SK-N-SH treated with all-trans-retinoic acid at 6 μM for 48 hours (cell line): ENCODE data around the gene OR5AN1.
"Not testable (repeated sequence)": the region's sequence is repeated elsewhere in the genome, so short reads cannot be mapped to it uniquely, and the experiment has no call there.

Source experiments
- ATAC-seq: fragments of 200-7000 bp; cut with Tn5 transposase; 3 replicates; pipeline ENCODE4 v1.9.1; 2020; ENCODE audit warnings: mild to moderate bottlenecking, moderate library complexity
- BACH2 ChIP-seq: fragments of 250-450 bp; sonication (Bioruptor Pico); IDR thresholded peaks from 2 replicates; pipeline ENCODE4 v1.9.0; 2021; ENCODE audit warnings: mild to moderate bottlenecking, borderline replicate concordance
- CSDC2 ChIP-seq: fragments of 250-450 bp; sonication (Bioruptor Pico); IDR thresholded peaks from 2 replicates; pipeline ENCODE4 v1.5.0; 2020; ENCODE audit warnings: mild to moderate bottlenecking, moderate library complexity
- GLIS3 ChIP-seq: fragments of 250-450 bp; sonication (Bioruptor Pico); IDR thresholded peaks from 2 replicates; pipeline ENCODE4 v1.5.0; 2020; ENCODE audit warnings: mild to moderate bottlenecking, moderate library complexity
- ISL1 ChIP-seq: fragments of 250-450 bp; sonication (Bioruptor Pico); IDR thresholded peaks from 2 replicates; pipeline ENCODE4 v2.1.2; 2022; ENCODE audit warnings: mild to moderate bottlenecking, moderate library complexity
- OSR1 ChIP-seq: fragments of 250-450 bp; sonication (Bioruptor Pico); IDR thresholded peaks from 2 replicates; pipeline ENCODE4 v1.8.0; 2022; ENCODE audit warnings: moderate library complexity, mild to moderate bottlenecking, inconsistent platforms
- PPARA ChIP-seq: fragments of 250-450 bp; sonication (Bioruptor Pico); IDR thresholded peaks from 2 replicates; pipeline ENCODE4 v1.5.0; 2020; ENCODE audit warnings: mild to moderate bottlenecking, borderline replicate concordance
- RARB ChIP-seq: fragments of 250-450 bp; sonication (Bioruptor Pico); IDR thresholded peaks from 2 replicates; pipeline ENCODE4 v1.8.0; 2021; ENCODE audit warnings: mild to moderate bottlenecking, moderate library complexity
- SNAI2 ChIP-seq: fragments of 250-450 bp; sonication (Bioruptor Pico); IDR thresholded peaks from 2 replicates; pipeline ENCODE4 v1.5.0; 2020; ENCODE audit warnings: mild to moderate bottlenecking, moderate library complexity
- TOX ChIP-seq: fragments of 250-450 bp; sonication (Bioruptor Pico); IDR thresholded peaks from 2 replicates; pipeline ENCODE4 v1.8.0; 2021; ENCODE audit warnings: mild to moderate bottlenecking, moderate library complexity, borderline replicate concordance
- ZC3H10 ChIP-seq: fragments of 250-450 bp; sonication (Bioruptor Pico); IDR thresholded peaks from 2 replicates; pipeline ENCODE4 v1.5.1; 2021; ENCODE audit warnings: mild to moderate bottlenecking, moderate library complexity
- ZFP3 ChIP-seq: fragments of 250-450 bp; sonication (Bioruptor Pico); IDR thresholded peaks from 2 replicates; pipeline ENCODE4 v1.5.0; 2020; ENCODE audit warnings: mild to moderate bottlenecking, moderate library complexity
- ZFP30 ChIP-seq: fragments of 450-650 bp; formaldehyde crosslinking; IDR thresholded peaks from 2 replicates; pipeline ENCODE4 v1.5.0; 2022; ENCODE audit warnings: mild to moderate bottlenecking, moderate library complexity
- ZNF565 ChIP-seq: fragments of 450-650 bp; formaldehyde crosslinking; conservative IDR thresholded peaks from 2 replicates; pipeline ENCODE4 v1.5.0; 2020; ENCODE audit warnings: low read depth, mild to moderate bottlenecking, moderate library complexity
- ZNF70 ChIP-seq: fragments of 450-650 bp; formaldehyde crosslinking; IDR thresholded peaks from 2 replicates; pipeline ENCODE4 v1.5.0; 2020; ENCODE audit warnings: mild to moderate bottlenecking, moderate library complexity
- ZNF8 ChIP-seq: fragments of 450-650 bp; formaldehyde crosslinking; IDR thresholded peaks from 2 replicates; pipeline ENCODE4 v1.5.0; 2020; ENCODE audit warnings: mild to moderate bottlenecking, moderate library complexity
- TF ChIP-seq, protein P1 (sequence below): fragments of 250-450 bp; sonication (Bioruptor Pico); IDR thresholded peaks from 2 replicates; pipeline ENCODE4 v1.8.0; 2020; ENCODE audit warnings: mild to moderate bottlenecking, moderate library complexity, borderline replicate concordance
- TF ChIP-seq, protein P2 (sequence below): fragments of 250-450 bp; sonication (Bioruptor Pico); IDR thresholded peaks from 2 replicates; pipeline ENCODE4 v1.5.1; 2021; ENCODE audit warnings: mild to moderate bottlenecking, moderate library complexity
- TF ChIP-seq, protein P3 (sequence below): fragments of 250-450 bp; sonication (Bioruptor Pico); IDR thresholded peaks from 2 replicates; pipeline ENCODE4 v1.5.1; 2020; ENCODE audit warnings: low read depth, mild to moderate bottlenecking, moderate library complexity
- TF ChIP-seq, protein P4 (sequence below): fragments of 250-450 bp; sonication (Bioruptor Pico); IDR thresholded peaks from 2 replicates; pipeline ENCODE4 v1.5.0; 2020; ENCODE audit warnings: mild to moderate bottlenecking, moderate library complexity
- TF ChIP-seq, protein P5 (sequence below): fragments of 250-450 bp; sonication (Bioruptor Pico); IDR thresholded peaks from 2 replicates; pipeline ENCODE4 v1.8.0; 2021; ENCODE audit warnings: low read depth, mild to moderate bottlenecking, moderate library complexity, borderline replicate concordance

Gene OR5AN1

DNA sequence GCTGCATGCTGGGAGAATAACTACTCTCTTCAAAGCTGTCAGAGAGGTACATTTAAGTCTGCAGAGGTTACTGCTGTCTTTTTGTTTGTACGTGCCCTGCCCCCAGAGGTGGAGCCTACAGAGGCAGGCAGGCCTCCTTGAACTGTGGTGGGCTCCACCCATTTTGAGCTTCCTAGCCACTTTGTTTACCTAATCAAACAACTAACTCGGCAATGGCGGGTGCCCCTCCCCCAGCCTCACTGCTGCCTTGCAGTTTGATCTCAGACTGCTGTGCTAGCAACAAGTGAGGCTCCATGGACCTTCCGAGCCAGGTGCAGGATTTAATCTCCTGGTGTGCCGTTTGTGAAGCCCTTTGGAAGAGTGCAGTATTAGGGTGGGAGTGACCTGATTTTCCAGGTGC lies 9.0 kb upstream of the OR5AN1 start:
- ATAC-seq, result not testable (repeated sequence)

DNA sequence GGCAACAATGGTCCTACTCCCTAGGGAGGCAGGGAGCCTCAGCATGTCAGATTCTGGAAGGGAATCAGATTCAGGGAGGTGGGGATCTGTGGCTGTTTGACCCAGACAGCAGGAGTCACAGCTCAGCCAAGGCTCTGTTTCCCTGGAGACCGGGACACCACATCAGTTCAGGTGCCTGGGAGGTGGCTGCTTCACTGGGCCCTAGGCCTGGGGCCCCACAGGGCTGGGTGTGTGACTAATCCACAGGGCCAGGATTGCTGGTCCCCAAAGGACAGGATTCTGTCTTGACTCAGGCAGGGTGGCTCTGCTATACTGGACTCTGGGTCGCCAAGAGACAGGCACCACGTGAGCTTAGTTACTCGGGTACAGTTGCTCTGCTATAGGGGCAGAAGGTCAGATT lies 3.5 kb upstream of the OR5AN1 start:
- no peak for ATAC-seq
- TF ChIP-seq ISL1 (CRISPR knock-in tag) (no peak), TOX (CRISPR knock-in tag) (no peak), ZNF565 (CRISPR knock-in tag) (no peak), RARB (no peak), ZC3H10 (no peak), OSR1 (no peak), PPARA (CRISPR knock-in tag) (no peak), ZFP30 (CRISPR knock-in tag) (no peak), GLIS3 (no peak), ZNF8 (CRISPR knock-in tag) (no peak), ZFP3 (CRISPR knock-in tag) (no peak), CSDC2 (CRISPR knock-in tag) (no peak), ZNF70 (no peak), SNAI2 (no peak), BACH2 (CRISPR knock-in tag) (no peak)
- TF ChIP-seq, protein P1, sequence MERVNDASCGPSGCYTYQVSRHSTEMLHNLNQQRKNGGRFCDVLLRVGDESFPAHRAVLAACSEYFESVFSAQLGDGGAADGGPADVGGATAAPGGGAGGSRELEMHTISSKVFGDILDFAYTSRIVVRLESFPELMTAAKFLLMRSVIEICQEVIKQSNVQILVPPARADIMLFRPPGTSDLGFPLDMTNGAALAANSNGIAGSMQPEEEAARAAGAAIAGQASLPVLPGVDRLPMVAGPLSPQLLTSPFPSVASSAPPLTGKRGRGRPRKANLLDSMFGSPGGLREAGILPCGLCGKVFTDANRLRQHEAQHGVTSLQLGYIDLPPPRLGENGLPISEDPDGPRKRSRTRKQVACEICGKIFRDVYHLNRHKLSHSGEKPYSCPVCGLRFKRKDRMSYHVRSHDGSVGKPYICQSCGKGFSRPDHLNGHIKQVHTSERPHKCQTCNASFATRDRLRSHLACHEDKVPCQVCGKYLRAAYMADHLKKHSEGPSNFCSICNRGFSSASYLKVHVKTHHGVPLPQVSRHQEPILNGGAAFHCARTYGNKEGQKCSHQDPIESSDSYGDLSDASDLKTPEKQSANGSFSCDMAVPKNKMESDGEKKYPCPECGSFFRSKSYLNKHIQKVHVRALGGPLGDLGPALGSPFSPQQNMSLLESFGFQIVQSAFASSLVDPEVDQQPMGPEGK (CRISPR knock-in tag), result no peak
- TF ChIP-seq, protein P2, sequence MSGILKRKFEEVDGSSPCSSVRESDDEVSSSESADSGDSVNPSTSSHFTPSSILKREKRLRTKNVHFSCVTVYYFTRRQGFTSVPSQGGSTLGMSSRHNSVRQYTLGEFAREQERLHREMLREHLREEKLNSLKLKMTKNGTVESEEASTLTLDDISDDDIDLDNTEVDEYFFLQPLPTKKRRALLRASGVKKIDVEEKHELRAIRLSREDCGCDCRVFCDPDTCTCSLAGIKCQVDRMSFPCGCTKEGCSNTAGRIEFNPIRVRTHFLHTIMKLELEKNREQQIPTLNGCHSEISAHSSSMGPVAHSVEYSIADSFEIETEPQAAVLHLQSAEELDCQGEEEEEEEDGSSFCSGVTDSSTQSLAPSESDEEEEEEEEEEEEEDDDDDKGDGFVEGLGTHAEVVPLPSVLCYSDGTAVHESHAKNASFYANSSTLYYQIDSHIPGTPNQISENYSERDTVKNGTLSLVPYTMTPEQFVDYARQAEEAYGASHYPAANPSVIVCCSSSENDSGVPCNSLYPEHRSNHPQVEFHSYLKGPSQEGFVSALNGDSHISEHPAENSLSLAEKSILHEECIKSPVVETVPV (CRISPR knock-in tag), result no peak
- TF ChIP-seq, protein P3, sequence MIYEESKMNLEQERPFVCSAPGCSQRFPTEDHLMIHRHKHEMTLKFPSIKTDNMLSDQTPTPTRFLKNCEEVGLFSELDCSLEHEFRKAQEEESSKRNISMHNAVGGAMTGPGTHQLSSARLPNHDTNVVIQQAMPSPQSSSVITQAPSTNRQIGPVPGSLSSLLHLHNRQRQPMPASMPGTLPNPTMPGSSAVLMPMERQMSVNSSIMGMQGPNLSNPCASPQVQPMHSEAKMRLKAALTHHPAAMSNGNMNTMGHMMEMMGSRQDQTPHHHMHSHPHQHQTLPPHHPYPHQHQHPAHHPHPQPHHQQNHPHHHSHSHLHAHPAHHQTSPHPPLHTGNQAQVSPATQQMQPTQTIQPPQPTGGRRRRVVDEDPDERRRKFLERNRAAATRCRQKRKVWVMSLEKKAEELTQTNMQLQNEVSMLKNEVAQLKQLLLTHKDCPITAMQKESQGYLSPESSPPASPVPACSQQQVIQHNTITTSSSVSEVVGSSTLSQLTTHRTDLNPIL, result no peak
- TF ChIP-seq, protein P4, sequence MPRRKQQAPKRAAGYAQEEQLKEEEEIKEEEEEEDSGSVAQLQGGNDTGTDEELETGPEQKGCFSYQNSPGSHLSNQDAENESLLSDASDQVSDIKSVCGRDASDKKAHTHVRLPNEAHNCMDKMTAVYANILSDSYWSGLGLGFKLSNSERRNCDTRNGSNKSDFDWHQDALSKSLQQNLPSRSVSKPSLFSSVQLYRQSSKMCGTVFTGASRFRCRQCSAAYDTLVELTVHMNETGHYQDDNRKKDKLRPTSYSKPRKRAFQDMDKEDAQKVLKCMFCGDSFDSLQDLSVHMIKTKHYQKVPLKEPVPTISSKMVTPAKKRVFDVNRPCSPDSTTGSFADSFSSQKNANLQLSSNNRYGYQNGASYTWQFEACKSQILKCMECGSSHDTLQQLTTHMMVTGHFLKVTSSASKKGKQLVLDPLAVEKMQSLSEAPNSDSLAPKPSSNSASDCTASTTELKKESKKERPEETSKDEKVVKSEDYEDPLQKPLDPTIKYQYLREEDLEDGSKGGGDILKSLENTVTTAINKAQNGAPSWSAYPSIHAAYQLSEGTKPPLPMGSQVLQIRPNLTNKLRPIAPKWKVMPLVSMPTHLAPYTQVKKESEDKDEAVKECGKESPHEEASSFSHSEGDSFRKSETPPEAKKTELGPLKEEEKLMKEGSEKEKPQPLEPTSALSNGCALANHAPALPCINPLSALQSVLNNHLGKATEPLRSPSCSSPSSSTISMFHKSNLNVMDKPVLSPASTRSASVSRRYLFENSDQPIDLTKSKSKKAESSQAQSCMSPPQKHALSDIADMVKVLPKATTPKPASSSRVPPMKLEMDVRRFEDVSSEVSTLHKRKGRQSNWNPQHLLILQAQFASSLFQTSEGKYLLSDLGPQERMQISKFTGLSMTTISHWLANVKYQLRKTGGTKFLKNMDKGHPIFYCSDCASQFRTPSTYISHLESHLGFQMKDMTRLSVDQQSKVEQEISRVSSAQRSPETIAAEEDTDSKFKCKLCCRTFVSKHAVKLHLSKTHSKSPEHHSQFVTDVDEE (CRISPR knock-in tag), result no peak

DNA sequence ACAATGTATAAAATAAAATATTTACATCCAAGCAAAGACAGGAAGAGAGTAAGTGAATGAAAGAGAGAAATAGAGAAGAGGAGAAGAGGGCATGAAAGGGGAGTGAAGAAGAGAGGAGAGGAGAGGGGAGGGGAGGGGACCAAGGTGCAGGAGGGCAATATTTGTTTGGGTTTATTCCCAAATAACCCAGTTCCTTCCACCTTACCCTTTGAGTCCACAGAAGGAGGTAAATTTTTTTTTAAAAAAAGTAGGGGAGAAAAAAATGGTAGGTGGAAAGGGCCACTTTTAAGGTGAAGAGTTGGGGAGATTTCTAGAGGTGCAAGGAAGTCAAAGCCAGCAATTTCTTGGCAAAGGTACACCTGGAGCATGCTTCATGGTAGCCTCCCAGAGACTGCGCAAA lies 2.1 kb upstream of the OR5AN1 start:
- TF ChIP-seq ZNF565 (CRISPR knock-in tag) (no peak), ZFP30 (CRISPR knock-in tag) (no peak), ZNF70 (no peak), ZC3H10 (no peak), CSDC2 (CRISPR knock-in tag) (no peak), ZNF8 (CRISPR knock-in tag) (no peak), SNAI2 (no peak), OSR1 (no peak), BACH2 (CRISPR knock-in tag) (no peak), PPARA (CRISPR knock-in tag) (no peak), ISL1 (CRISPR knock-in tag) (no peak)
- TF ChIP-seq, protein P3, result no peak
- TF ChIP-seq, protein P2 (CRISPR knock-in tag), result no peak
- TF ChIP-seq, protein P1 (CRISPR knock-in tag), result no peak
- TF ChIP-seq, protein P4 (CRISPR knock-in tag), result no peak
- TF ChIP-seq, protein P5, sequence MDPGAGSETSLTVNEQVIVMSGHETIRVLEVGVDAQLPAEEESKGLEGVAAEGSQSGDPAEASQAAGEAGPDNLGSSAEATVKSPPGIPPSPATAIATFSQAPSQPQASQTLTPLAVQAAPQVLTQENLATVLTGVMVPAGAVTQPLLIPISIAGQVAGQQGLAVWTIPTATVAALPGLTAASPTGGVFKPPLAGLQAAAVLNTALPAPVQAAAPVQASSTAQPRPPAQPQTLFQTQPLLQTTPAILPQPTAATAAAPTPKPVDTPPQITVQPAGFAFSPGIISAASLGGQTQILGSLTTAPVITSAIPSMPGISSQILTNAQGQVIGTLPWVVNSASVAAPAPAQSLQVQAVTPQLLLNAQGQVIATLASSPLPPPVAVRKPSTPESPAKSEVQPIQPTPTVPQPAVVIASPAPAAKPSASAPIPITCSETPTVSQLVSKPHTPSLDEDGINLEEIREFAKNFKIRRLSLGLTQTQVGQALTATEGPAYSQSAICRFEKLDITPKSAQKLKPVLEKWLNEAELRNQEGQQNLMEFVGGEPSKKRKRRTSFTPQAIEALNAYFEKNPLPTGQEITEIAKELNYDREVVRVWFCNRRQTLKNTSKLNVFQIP (CRISPR knock-in tag), result no peak
- no peak for ATAC-seq
